Right ventricle myocardium superior (tissue), 1 donor: ENCODE results near the gene SOS1. TPM values are rescaled to one million over a fixed set of nuclear protein-coding genes. Genes with fewer than 3 reads are reported as not detected.
"Not testable (repeated sequence)": the region's sequence is repeated elsewhere in the genome, so short reads cannot be mapped to it uniquely, and the experiment has no call there.

ENCODE experiments used
- ATAC-seq: fragments of 200-7000 bp; cut with Tn5 transposase; one replicate; pipeline ENCODE4 v1.9.1; 2020; ENCODE audit warnings: mild to moderate bottlenecking; ENCODE audit not compliant: poor library complexity
- DNase-seq: peaks from one replicate; pipeline ENCODE4 v3.0.0-alpha.2; 2020
- intact Hi-C: fragments of 100-400 bp; cut with DNase I; formaldehyde crosslinking; loops from one replicate; pipeline ENCODE4 v1.11.2; 2022
- total RNA-seq: library from RNA; stranded (reverse); fragmentation: NEBNext Ultra II Directional; extraction: Animal tissue kit (Norgen Biotek cat#: 25700); gene quantifications from one replicate; pipeline ENCODE4 v1.2.1, GENCODE V29; 2021
- donor health status: DM: no; HTN: yes; CAD: no; lungs with severe emphysema.

The SOS1 gene
- total RNA-seq, 1 donor from 2014 or later = 24.2 TPM

- no peak for ATAC-seq
- intact Hi-C loops = no loop called here
- no peak for DNase-seq
These were observed 169.1 kb downstream of the SOS1 start for GRCh38 chr2:38951766-38952165.

DNA sequence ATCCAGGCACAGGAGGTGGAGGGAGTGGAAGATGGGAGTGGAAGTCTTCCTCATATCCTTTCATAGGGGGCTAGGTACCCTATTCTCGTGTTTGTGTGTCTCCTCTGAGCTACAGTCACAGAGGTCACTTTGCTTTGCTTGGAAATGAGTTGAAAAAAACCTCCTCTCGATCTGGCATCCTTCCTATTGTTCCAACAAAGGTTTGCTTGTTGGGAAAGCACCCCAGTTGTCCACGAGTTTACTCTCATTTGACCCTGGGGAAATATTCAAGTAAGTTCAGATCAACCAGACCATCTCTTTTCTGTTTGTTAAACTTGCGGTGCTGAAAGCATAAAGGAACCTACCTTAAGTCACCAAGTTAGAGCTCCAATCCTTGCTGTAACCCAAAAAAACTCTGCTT, 171.9 kb downstream of the SOS1 start:
- intact Hi-C loops = loop anchor here (5.0 kb wide), 1 partner anchor 283 kb away; no protein-coding TSS in a partner anchor
- ATAC-seq (no peak), DNase-seq (no peak)

GRCh38 chr2:38948387-38948882, 172.4 kb downstream of the SOS1 start:
- intact Hi-C loops = loop anchor here (5.0 kb wide), 1 partner anchor 284 kb away; no protein-coding TSS in a partner anchor
- ATAC-seq (no peak), DNase-seq (no peak)

GRCh38 chr2:38947241-38948239, 173.3 kb downstream of the SOS1 start:
- peak; percentile 72 for ATAC-seq
- peak; percentile 75 for DNase-seq
- intact Hi-C loops = loop anchor here (5.0 kb wide), 1 partner anchor 285 kb away; no protein-coding TSS in a partner anchor

GRCh38 chr2:38945911-38946310, 174.9 kb downstream of the SOS1 start:
- intact Hi-C loops = loop anchor here (5.0 kb wide), 1 partner anchor 286 kb away; no protein-coding TSS in a partner anchor
- DNase-seq (no peak), ATAC-seq (no peak)

DNA sequence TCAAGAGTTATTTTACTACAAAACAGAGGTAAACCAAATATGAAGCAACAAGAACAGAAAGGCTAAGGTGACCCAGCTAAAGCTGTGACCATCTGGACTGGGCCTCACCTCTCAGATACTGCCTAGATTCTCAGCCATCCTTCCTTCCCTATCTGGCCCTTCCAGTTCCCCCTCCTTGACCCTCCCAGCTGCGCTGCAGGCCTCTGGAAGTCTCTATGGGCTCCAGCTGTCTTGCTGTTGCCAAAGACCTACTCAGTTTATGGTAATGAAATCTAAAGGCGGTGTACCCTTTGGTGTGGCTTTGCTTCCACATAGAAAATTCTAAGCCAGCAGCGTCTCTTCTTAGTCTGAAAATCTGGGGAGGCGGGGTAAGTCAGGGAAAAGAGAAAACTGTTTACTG, 175.5 kb downstream of the SOS1 start:
- ATAC-seq = no peak
- intact Hi-C loops = loop anchor here (5.0 kb wide), 1 partner anchor 287 kb away; no protein-coding TSS in a partner anchor
- DNase-seq = no peak

DNA sequence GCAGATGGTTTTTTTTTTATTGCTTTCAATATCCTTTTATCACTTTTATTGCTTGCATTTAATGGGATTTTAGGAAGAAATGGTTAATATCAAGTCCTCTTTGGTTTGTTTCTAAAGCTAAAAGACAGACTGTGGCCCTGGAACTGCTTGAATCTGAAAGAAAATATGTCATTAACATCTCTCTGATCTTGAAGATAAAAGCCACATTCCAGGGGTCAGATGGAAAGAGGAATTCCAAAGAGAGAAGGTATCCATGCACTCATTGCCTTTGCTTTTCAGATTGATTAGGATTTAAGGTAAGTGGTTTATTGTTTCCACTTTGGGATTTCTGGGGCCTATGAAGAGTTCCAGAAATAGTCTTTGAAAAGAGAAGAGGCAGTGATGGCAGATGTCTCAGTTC, 177.1 kb downstream of the SOS1 start:
- no peak for DNase-seq
- ATAC-seq = no peak
- intact Hi-C loops = no loop called here

GRCh38 chr2:38940746-38941145, 180.1 kb downstream of the SOS1 start:
- ATAC-seq (no peak), DNase-seq (no peak)
- intact Hi-C loops = no loop called here

- no peak for ATAC-seq
- intact Hi-C loops = no loop called here
- no peak for DNase-seq
These were observed 183.3 kb downstream of the SOS1 start for GRCh38 chr2:38937548-38937947.

- DNase-seq, intact Hi-C loops: not testable (repeated sequence)
These were observed 184.3 kb downstream of the SOS1 start for GRCh38 chr2:38936516-38936915.

GRCh38 chr2:38935568-38936172, 185.2 kb downstream of the SOS1 start:
- intact Hi-C loops = no loop called here
- DNase-seq (no peak), ATAC-seq (no peak)

More at GRCh38 chr2:38936516-38936915, 184.3 kb downstream of the SOS1 start:
- not testable (repeated sequence) for ATAC-seq

GRCh38 chr2:38934742-38935141, 186.1 kb downstream of the SOS1 start:
- intact Hi-C loops = no loop called here
- ATAC-seq (no peak), DNase-seq (no peak)

- no peak for ATAC-seq
- no peak for DNase-seq
- intact Hi-C loops = no loop called here
These were observed 187.2 kb downstream of the SOS1 start for GRCh38 chr2:38933653-38934052.

- DNase-seq = no peak
- intact Hi-C loops = no loop called here
- no peak for ATAC-seq
These were observed 188.3 kb downstream of the SOS1 start for GRCh38 chr2:38932586-38932985.

Other genes with a start within 250 kb of the SOS1 start
- gene DHX57, start 245.1 kb downstream of the SOS1 start, total RNA-seq = 12.6 TPM
- gene MORN2, start 245.1 kb downstream of the SOS1 start, total RNA-seq = 20.2 TPM
- gene ARHGEF33, start 231.2 kb downstream of the SOS1 start, total RNA-seq = 0.32 TPM
- not detected for gene CDKL4, start 122.9 kb upstream of the SOS1 start, total RNA-seq